H1 (cell line): ENCODE results near the gene RAB3GAP1. TPM values are rescaled to one million over a fixed set of nuclear protein-coding genes. Genes with fewer than 3 reads are reported as not detected.

Experiments used
- RXRA ChIP-seq: IDR thresholded peaks from 2 replicates; pipeline ENCODE4 v1.6.1; 2011; ENCODE audit warnings: low read depth, mild to moderate bottlenecking, low read length, moderate library complexity; ENCODE audit not compliant: insufficient read depth
- SIN3A ChIP-seq, 2 experiments: IDR thresholded peaks in 1 of 2; conservative IDR thresholded peaks in 1 of 2; 2 replicates each; pipeline ENCODE4 v1.6.1; 2011 to 2012; ENCODE audit warnings: low read length in 2 of 2, improper control_type of control experiment in 1 of 2, low read depth in 1 of 2, mild to moderate bottlenecking in 1 of 2
- polyA plus RNA-seq, 7 experiments: library from polyadenylated mRNA; depleted of rRNA in 3 of 7; stranded (reverse) in 5 of 7; unstranded in 2 of 7; fragments of >200 nt in 5 of 7; fragments of 200-250 nt in 2 of 7; gene quantifications; 1 replicate in 5 of 7; 2 replicates in 1 of 7; 4 replicates in 1 of 7; pipeline versions ENCODE4 v1.2.1 to v1.2.3, GENCODE V29; 2011 to 2013; ENCODE audit warnings: missing spikeins in 2 of 7, mixed read lengths in 2 of 7
- total RNA-seq: library from RNA; stranded (reverse); fragmentation: NEBNext Ultra II Directional; extraction: Animal tissue kit (Norgen Biotek cat#: 25700); gene quantifications from 2 replicates; pipeline ENCODE4 v1.2.1, GENCODE V29; 2021

Gene RAB3GAP1
- total and polyA plus RNA-seq, 2 of the 8 experiments (the other 6 are each of a cell fraction or from before 2014, with no cell fraction given) = 9.8 to 28.6 TPM

DNA sequence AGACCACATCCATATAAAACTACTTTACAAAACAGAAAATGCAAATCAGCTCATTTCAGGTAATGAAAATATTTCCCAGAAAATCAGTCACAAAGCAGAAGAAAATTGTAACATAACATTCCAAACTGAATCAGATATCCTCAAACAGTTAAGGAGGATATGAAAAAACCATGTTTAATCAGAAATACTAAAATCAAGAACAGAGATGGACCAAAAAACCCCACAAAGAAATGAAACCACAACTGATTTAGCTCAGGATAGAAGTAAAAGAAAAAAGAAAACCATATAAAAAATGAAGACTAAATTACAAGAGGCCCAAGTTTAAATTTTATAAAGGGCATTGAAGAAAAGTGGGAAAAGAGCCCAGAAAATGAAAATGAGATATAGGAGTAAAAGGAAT is 102.9 kb downstream of the RAB3GAP1 start (continued):
- TF ChIP-seq RXRA = no peak
- no peak for TF ChIP-seq SIN3A (conservative IDR thresholded peaks at IDR 0.05 in 1 of 2, IDR thresholded peaks at IDR 0.05 in 1 of 2; ENCODE audit: low read depth in 1 of 2, low read length in 2 of 2)
